Measurements from ENCODE around the gene PSMD14.

PSMD14 gene

DNA sequence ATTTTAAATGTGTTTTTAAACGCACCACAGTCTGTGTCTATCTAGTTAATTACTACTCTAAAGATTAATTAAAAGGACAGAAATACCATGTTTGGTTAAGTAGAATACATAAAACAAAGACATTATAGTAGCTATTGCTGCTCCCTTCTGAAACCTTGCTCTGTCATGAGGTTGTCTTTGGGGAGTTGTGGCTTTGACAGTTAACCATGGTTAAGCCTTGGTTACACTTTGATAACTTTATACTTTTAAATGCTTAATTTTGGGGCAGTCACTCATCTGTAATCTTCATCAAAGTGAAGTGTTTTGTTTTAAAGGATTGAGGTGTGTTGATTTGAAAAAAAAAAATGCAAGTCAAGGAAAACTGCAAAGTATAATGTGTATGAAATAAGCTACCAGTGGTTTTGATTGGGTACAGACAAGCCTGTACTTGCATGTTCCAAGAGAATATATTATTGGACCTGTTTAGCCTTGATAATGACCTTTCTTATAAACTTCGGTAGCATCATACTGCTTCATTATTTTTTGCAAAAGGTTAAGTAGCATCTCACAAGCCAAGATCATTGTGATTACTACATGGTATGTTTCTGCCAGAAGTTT is 78.1 kb downstream of the PSMD14 start:
- DNase-seq = no peak

DNA sequence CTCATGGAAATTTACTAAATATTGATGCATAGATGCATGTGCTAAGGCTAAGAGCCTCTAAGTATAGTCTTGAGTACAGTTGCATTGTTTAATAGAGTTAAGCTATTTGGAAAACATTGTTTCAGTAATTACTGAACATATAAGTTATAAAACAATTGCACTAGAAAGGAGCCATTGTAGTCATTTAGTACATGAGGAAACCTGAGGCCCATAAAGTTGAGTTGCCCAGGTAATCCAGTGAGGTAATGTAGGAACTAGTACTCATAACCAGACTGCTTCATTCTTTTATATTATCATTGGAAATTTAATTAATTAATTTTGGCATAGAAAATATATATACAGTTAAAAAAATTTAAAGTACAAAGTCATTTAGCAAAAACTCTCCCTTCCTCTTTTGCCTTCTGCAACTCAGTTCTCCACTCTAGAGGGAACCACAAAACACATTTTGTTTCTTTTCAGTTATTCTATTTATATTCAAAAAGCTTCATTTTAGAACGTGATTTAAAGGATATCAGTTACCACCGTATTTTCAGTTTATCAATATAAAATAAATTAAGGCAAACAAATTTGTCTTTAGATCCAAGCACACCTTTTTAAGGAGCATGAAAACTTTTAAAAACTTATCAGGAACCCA is 80.0 kb downstream of the PSMD14 start:
- no peak for DNase-seq

DNA sequence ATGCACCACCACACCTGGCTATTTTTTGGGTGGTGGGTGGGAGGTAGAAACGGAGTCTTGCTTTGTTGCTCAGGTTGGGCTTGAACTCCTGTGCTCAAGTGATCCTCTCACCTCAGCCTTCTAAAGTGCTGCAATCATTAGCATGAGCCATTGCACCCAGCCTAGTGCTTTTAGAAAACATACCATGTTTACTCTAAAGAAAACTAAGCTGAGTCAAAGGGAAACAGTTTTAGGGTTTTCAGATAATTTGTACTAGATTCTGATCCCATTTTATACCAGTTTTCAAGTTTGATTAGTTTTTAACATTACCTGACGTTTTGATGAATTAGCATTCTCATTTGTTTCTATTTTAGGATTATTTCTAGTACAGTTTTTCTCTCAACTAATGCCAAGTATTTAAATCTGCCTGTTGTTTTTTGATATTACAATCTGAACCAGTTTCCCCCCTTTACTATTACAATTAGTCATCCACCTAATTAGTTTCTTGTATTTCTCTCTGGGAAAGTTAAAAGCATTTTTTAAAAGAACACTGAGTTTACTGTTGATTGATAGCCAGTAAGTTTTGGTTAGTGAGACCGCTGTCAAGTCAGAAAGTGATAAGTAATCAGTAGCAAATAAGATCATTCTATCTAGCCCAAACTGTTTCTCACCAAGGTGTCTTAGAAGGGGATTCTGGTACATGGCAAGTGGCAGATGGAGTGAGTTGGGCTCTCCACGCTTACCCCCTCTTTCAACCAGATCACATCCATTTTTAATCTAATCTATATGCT is 83.7 kb downstream of the PSMD14 start:
- no peak for DNase-seq

DNA sequence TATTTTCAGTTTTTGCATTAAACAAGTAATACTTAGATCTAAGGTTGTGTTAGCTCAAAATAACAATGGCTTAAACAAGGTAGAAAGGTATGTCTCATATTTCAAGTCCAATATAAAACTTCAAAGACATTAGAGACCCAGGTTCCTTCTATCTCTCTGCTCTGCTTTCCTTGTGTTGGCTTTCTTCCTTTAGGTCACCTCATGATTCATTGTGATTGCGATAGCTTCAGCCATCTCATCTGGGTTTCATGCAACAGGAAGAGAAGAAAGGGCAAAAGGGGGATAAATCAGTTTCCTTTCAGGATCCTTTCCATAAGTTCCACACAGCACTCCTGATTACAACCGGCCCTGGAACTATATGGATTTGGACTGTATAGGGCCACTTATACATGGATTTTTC is 91.9 kb downstream of the PSMD14 start:
- no peak for DNase-seq

DNA sequence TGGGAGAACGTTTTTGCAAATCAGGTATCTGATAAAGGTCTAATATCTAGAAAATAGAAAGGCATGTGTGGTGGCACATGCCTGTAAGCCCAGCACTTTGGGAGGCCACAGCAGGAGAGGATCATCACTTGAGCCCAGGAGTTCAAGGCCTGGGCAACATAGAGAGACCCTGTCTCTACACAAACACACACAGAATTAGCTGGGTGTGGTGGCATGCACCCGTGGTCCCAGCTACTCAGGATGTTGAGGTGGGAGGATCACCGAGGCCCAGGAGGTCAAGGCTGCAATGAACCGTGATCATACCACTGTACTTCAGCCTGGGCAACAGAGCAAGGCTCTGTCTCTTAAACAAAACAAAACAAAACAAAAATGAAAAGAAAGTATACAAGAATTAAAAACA is 94.1 kb downstream of the PSMD14 start:
- DNase-seq = no peak

DNA sequence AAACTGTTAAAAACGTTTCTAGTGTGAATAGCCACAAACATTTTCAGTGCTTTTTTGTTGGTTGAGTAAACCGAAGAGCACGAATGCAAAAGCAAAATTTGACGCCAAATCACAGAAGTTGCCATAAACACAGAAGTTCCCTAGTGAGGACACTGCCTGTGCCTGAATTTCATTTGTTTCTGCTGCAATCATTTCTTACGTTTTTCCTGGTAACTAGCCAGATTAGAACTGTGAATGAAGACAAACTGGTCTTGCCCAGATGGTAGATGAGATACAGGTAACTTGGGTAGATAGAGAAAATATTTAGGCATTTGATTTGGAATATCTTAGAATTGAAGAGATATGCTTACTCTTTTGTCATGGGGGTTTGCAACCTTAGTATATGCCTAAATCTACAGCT is 98.1 kb downstream of the PSMD14 start:
- DNase-seq = no peak

DNA sequence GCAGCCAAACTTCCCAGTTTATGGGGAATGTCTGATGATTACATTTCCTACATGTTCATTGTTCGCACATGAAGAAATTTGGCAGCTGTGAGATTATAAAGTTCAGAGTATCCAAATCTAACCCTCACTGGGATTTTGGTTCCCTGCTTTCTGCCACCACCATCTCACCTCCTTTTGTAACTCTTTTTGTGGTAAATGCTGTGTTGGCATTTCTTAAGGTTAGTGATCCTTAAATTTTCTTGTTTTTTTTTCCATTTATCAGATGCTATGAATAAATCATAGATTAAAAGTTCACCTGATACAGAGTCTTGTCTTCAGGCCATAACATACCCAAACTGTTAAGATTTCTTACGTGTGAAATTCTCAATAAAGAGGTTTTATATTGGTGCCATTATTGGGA is 99.4 kb downstream of the PSMD14 start:
- no peak for DNase-seq

GRCh38 chr2:161409308-161409907 is 101.2 kb downstream of the PSMD14 start:
- DNase-seq = no peak

GRCh38 chr2:161412346-161412745 is 104.1 kb downstream of the PSMD14 start:
- DNase-seq = no peak

GRCh38 chr2:161414042-161415033 is 106.1 kb downstream of the PSMD14 start:
- peak; percentile 64 for DNase-seq

DNA sequence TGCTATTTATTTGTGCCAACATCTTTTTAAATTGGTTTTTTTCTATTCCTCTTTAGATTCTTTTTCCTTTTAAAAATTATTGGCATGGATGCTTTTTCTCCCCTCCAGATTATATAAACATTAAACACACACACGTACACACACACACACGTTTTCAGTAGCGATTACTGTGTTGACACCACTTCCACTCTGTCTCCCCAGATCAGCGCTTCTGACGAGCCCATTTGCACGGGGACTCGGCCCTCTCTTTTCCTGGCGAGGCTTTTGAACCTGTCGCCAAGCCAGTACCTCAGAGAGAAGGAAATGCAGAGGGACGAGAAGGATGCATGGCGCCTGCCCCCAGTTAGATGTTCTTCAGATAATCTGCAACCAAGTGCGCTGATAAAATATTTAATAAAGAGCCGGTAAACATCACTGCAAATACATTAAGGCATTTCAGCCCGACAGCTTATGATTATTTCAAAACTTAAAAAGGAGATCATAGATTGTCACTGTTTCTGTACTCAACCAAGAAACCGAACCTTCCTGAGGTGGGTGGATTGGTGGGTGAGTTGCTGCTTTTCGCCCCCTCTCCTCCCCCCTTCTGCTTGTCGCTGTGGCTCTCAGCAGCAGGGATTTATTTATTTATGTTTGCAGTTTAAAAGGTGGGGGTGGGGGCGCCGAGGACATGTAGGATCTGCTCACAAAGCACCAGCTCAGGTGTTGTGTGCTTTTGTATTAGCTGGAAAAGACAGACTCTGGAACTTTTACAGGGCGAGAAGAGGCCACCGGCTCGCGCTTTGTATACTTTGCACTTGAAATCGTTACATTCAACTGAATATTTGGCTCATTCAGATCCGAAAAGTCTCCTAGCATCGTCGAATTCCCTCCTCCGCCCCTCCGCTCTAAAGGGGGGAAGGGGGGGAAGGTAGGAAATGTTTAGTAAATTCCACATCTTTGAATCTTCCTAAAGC is 107.1 kb downstream of the PSMD14 start:
- DNase-seq = peak; percentile 51

DNA sequence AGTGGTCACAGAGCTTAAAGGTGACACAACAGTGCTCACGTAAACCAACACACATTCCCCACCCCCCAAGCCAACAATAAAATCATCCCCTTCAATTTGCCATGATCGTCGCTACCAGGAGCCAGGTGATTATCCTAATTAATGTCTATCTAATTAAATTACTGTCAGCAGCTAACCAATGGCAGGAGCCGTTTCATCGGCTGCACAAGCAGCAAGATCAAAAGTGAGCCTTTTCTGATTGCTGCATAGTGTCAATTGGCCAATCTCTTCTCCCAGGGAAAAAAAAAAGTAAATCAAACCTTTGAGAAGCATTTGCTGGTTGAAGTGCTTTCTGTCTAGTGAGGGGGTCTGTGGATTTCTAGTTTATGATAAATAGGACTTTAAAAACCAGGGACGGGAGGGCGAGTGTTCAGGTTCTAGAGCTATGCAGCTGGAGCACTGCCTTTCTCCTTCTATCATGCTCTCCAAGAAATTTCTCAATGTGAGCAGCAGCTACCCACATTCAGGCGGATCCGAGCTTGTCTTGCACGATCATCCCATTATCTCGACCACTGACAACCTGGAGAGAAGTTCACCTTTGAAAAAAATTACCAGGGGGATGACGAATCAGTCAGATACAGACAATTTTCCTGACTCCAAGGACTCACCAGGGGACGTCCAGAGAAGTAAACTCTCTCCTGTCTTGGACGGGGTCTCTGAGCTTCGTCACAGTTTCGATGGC is 107.9 kb downstream of the PSMD14 start, which contains the start of gene TBR1:
Gene TBR1, plus strand, starts transcription at position 311 of the 721 bp plus-strand sequence. Its CDS starts 114 bp downstream, at position 425.
- peak; percentile 61 for DNase-seq

DNA sequence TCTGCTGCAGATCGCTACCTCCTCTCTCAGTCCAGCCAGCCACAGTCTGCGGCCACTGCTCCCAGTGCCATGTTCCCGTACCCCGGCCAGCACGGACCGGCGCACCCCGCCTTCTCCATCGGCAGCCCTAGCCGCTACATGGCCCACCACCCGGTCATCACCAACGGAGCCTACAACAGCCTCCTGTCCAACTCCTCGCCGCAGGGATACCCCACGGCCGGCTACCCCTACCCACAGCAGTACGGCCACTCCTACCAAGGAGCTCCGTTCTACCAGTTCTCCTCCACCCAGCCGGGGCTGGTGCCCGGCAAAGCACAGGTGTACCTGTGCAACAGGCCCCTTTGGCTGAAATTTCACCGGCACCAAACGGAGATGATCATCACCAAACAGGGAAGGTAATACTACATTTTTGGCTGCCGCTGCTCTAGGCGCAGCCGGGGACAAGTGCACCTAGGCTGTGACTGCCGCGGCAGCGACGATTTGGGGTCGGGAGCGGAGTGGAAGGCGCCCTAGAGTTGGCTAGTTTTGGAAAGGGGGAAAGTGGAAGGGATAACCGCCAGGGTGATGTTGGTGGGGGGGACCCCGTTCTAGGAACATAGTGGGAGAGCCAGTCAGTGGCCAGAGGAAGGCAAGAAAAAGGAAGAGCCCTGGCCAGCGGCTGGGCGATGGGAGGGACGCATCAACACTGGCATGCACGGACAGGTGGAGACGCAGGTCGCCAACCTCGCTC is 108.6 kb downstream of the PSMD14 start:
- DNase-seq = peak; percentile 47

GRCh38 chr2:161417438-161418274 is 109.4 kb downstream of the PSMD14 start:
- DNase-seq = peak; percentile 47

DNA sequence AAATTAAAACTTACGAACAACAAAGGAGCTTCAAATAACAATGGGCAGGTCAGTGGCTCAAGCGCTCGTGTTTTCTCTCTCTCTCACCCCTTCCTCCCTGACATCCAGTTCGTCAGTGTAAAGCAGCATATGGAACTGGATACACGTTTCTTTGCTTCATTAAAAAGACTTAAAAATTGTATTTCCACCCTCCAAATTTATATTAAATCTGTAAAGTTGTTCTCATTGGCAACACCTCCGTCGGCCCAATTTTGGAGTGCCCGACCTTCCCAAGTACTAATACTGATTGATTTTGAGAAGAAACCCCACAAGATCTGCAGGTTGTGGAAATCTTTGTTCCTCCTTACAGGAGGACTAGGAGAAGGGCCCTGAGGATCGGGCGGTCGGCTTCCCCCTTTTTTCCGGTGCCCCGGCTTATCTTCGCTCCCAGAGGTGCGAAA is 110.1 kb downstream of the PSMD14 start:
- DNase-seq = no peak

DNA sequence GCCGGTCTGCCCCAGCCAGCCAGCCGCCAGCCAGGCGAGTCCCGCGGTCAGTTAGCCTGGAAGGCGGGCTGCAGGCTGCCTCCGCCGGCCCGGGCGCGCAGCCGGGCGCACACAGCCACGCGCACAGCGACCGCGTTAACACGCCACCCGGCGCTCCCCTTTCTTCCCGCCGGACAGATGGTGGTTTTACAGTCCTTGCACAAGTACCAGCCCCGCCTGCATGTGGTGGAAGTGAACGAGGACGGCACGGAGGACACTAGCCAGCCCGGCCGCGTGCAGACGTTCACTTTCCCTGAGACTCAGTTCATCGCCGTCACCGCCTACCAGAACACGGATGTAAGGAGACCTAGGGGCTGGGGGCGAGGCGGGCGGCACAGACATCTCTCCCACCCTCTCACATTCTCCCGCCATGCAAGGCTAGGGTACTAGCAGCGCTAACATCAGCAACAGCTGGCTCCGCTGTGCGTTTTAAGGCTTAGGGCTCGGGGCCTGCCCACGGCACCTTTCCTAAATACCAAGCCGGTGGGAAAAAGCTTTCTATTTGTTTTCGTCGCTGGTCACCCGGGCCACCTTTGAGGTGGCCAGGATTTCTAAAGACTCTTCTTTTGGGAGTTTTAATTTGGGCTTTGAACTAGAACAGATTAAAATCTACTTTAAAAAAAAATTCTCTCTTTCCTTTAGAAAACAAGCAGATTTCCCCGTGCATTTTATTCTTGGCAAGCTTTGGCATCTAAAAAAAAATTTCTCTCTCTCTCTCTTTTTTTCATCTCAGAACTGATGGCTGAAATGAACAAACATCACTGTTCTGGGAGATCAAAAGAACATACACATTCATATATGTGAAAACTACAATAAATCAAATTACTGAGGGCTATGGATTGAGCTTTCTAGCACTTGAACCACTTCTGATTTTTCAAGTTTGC is 110.8 kb downstream of the PSMD14 start:
- DNase-seq = peak; percentile 59

DNA sequence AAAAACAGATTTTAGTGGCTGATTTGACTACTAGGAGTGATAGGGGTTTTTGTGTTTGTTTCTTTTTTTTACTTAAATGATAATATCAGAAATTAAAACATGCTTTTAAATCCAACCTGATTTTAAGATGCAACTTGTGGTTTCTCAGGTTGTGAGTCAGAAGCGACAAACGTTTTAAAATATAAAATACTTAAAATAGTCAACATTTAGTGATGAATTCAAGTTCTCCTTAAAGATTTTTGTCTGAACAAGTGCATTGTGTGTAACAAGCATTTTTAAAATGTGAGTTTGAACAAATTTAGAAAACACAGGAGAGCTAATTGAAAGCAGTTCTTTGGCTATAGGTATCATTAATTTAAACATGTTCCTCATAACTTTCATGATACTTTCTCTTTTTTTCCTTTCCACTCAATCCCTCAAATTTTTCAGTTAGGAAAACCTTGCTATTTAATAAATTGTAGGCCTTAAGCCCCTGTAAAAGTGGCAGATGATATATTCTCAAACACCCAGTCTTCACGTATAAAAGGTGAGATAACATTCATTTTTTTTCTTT is 111.5 kb downstream of the PSMD14 start:
- no peak for DNase-seq

Measured in right forelimb (tissue), 1 donor.